HG03378 (cell line): ENCODE results near the gene C2CD2.
"Not testable (repeated sequence)": the region's sequence is repeated elsewhere in the genome, so short reads cannot be mapped to it uniquely, and the experiment has no call there.

Experiments used
- ATAC-seq: cut with Tn5 transposase; IDR thresholded peaks from one replicate; pipeline ENCODE4 v1.9.1; 2021; ENCODE audit warnings: mild to moderate bottlenecking, moderate library complexity; ENCODE audit not compliant: unreplicated experiment

The C2CD2 gene

GRCh38 chr21:41953831-41954653 lies at the start of gene C2CD2:
C2CD2 (minus strand) TSS chr21:41954018; CDS start chr21:41953648, 370 bp downstream.
- no peak for ATAC-seq

- no peak for ATAC-seq
These were observed 49.2 kb upstream of the C2CD2 start for GRCh38 chr21:42003051-42003461.

GRCh38 chr21:42002421-42002958 lies 48.7 kb upstream of the C2CD2 start:
- peak; percentile 79 for ATAC-seq

GRCh38 chr21:42001781-42002180 lies 48.0 kb upstream of the C2CD2 start:
- no peak for ATAC-seq

GRCh38 chr21:42000908-42001307 lies 47.1 kb upstream of the C2CD2 start:
- ATAC-seq = no peak

GRCh38 chr21:41997657-41998056 lies 43.8 kb upstream of the C2CD2 start:
- no peak for ATAC-seq

GRCh38 chr21:41995577-41995976 lies 41.8 kb upstream of the C2CD2 start:
- no peak for ATAC-seq

GRCh38 chr21:41994613-41995012 lies 40.8 kb upstream of the C2CD2 start:
- ATAC-seq = not testable (repeated sequence)

- no peak for ATAC-seq
These were observed 39.9 kb upstream of the C2CD2 start for GRCh38 chr21:41993744-41994143.

GRCh38 chr21:41992576-41992975 lies 38.8 kb upstream of the C2CD2 start:
- no peak for ATAC-seq

GRCh38 chr21:41991659-41992058 lies 37.8 kb upstream of the C2CD2 start:
- ATAC-seq = no peak

- ATAC-seq = no peak
These were observed 35.9 kb upstream of the C2CD2 start for GRCh38 chr21:41989698-41990097.

GRCh38 chr21:41987310-41987709 lies 33.5 kb upstream of the C2CD2 start:
- ATAC-seq = no peak

- no peak for ATAC-seq
These were observed 32.0 kb upstream of the C2CD2 start for GRCh38 chr21:41985662-41986416.

- ATAC-seq = no peak
These were observed 29.4 kb upstream of the C2CD2 start for GRCh38 chr21:41983229-41983628.

GRCh38 chr21:41980561-41980960 lies 26.7 kb upstream of the C2CD2 start:
- ATAC-seq = no peak

GRCh38 chr21:41979751-41980369 lies 26.0 kb upstream of the C2CD2 start:
- ATAC-seq = no peak

- ATAC-seq = no peak
These were observed 25.5 kb upstream of the C2CD2 start for GRCh38 chr21:41979335-41979734.

GRCh38 chr21:41977034-41977950 lies 23.5 kb upstream of the C2CD2 start:
- no peak for ATAC-seq

- no peak for ATAC-seq
These were observed 22.8 kb upstream of the C2CD2 start for GRCh38 chr21:41976611-41977010.
